ENCODE data around the gene ARNT2.

ARNT2 gene

DNA sequence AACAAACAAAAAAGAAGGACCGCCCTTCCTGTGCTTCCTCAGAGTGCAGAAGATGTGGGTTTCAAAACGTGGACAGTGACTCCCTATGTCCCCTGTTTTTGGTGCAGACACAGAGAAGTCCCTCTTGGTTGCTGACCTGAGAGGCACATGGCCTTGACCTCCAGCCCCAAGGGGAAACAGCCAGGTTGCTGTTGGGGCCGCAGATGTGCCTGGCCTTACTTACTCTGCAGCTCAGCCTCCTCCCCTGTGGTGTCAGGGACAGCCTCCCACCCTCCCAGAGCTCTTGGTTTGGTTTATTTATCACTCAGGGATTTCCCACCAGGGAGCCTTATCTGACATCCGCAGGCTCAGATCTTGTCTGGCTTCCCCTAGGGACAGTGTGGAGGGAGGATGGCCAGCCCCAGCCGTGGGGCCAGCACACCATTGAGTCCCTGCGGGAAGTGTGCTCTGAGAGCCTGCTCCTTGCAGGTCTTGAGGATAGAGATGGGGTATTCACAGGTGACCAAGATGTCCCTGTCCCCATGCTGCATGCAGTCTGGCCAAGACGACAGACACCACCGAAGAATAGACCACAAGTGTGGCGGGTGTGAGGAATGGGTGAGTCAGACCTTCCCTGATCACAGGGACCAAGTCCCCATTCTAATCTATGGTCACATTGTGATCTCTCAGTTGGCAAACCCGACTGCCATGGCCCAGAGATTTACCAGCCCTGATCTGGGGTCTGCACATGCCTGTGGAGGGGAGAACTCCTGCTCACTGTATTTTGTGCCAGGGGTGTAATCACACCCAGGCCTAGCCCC, 156.6 kb downstream of the ARNT2 start:
- DNase-seq: peak; percentile 53

DNA sequence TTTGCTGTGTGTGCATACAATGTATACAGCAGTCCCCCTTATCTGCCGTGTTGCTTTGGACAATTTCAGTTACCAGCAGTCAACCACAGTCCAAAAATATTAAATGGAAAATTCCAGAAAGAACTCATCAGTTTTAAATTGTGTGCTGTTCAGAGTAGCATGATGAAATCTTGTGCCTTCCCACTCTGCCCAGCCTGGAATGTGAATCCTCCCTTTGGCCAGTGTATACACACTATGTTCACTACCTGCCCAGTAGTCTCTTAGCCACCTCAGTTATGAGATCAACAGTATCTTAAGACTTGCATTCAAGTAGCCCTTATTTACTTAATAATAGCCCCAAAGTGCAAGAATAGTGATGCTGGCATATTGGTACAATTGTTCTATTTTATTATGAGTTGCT, 157.3 kb downstream of the ARNT2 start:
- DNase-seq: no peak

DNA sequence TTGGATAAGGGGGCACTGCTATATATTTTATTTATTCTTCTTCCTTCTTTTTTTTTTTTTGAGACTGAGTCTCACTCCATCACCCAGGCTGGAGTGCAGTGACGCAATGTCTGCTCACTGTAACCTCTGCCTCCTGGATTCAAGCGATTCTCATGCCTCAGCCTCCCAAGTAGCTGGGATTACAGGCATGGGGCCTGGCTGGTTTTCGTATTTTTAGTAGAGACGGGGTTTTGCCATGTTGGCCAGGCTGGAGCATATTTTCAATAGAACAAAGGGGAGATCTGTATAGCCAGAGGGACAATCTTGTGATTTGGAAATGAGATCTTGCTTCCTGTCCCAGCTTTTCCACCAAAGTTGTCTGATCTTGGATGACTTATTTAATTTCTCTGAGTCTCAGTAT, 157.9 kb downstream of the ARNT2 start:
- DNase-seq: no peak

DNA sequence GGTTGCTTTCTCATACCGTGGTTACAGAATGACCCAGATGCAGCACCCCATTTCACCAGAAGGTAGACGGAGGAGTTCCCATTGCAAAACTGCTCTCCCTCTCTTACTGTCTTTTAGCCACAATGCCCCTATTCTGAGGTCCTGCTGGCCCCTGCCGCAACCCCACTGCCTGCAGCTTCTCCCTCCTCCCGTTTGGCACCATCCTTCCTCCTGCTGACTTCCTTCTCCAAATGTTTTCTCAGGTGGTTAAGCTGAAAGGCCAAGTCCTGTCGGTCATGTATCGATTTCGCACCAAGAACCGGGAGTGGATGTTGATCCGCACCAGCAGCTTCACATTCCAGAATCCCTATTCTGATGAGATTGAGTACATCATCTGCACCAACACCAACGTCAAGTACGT, 158.7 kb downstream of the ARNT2 start:
- peak; percentile 41 for DNase-seq

DNA sequence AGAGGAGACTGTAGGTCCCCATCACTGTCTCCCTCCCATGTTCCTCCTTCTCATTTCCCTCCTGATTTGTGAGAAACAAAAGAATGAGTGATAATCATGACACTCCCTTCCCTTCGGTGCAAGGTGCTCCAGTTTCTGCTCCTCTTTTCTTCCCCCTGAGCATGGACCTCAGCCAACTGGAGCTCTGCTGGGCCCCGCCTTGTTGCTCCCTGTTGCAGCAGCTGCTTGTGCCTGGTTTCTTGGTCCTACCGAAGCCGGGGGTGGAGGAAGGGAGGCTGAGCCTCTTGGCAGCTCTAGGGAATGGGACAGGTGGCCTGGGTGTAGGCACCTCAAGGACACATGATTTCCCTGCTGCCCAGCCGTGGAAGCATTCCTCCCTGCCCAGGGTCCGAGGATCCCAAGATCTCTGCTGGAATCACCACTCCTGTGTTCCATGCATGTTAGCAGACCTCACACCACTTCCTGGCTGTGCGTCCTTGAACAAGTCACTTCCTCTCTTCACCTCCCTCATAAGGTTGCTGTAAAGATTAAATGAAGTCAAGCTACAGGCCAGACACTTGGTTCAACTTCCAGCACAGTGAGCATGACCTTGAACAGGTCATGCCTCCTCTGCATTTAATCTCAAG, 159.3 kb downstream of the ARNT2 start:
- DNase-seq: peak; percentile 43

DNA sequence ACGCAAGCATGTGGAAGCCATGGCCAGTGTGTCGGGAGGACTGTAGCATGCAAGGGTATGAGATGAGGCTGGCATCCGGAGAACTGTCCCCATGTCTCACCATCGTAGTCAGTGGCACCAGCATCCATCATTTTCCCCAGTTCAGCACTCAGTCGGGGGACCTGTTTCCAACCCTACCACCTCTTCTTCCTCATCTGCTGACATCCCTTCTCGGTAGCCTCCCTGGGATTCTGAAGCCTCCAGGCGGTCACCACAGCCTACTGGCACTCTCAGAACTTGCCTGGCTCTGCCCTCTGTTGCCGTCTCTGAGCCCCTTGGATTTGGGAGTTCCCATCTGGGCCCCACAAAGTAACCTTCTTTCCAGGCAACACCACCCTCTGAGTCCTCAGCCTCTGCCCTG, 159.9 kb downstream of the ARNT2 start:
- DNase-seq: peak; percentile 38

DNA sequence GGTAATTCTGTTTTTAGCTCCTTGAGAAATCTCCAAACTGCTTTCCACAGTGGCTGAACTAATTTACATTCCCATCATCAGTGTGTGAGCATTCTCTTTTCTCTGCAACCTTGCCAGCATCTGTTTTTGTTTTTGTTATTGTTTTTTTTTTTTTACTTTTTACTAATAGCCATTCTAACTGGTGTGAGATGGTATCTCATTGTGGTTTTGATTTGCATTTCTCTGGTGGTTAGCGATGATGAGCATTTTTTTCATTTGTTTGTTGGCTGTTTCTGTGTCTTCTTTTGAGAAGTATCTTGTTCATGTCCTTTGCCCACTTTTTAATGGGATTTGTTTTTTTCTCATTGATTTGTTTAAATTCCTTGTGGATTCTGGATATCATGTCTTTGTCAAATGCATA, 161.2 kb downstream of the ARNT2 start:
- no peak for DNase-seq

DNA sequence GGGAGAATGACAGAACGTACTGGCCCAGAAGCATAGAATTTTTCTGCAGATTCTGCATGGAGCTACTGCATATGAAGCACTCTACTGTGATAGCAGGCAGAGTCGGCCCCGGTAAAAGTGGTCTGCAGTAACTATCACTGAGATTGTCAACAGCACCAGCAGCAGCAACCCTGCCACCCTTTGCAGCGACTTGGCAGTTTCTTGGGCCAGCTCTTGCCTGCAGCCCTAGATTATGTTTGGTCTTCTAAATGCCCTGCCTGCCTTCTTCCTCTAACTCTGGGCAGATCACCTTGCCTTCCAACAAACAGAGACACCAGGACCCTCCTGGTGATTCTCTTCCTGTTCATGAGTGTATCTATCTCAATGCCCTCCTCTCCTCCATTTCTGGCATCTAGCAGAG, 161.8 kb downstream of the ARNT2 start:
- no peak for DNase-seq

DNA sequence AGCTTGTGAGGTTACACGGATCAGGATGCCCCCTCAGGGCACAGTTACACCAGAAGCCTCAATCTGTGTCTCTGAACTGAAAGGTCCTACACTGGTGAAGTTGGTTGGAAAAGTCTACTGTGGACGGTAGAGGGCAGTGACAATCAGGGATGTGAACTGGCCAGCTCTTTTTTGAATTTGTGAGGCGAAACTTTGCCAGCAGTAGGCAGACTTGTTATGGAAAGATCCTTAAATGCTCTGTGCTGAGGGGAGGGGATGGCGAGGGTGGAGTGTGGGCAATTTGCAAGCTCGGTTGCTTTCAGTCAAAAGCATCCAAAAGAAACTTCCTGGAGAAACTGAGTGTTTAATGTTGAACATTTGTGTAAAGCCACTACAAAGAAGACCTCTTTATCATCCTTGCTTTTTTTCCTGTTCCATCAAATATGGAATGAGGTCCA, 163.6 kb downstream of the ARNT2 start:
- peak; percentile 92 for DNase-seq

DNA sequence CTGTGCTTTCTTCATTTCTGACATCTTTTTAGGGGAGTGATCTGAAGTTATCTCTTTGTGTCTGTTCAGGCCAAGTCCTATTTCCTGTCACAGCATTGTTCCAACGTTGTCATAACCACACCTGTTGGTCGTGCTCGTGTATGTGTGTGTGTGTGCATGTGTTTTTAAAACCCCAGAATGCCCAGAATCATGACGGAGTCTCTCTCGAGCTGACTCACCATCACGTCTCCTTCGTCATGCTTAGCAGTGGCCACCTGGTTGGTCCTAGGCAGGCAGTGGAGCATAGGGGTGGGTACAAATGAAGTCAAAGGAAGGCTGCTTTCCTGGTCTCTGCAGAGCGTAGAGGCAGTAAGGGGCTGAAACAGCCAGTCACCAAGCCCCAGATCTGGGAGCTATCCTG, 164.1 kb downstream of the ARNT2 start:
- no peak for DNase-seq

DNA sequence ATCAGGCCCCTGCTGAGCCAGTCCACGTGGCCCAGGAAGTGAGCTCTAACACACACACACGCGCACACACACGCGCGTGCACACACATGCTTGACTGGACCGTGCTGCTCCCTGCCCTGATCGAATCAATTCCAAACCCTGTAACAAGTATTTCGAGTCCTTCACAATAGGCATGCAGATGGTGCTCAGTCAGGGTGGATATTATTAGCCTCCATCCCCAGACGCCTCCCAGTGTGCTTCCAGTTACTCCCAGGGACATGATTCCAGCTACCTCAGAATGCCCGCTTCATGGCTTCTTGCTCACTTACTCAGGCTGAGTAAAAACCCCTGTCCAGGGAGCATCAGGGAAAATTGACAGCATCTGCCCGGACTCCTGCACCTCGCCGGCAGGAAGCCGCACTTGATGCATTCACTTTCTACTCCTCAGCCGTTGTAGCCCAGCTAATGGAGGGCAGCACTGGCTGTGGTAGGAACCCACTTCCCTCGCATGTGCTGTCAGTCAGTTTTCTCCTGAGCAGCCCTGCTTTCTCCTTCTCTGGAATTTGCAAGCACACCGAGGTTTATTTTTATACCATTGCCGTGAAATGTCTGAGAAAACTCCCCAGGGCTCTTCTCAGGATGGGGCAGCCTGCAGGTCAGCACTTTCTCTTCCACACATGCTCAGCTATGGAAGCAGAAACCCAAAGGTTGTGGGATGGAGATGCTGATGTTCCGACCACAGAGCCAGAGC, 164.9 kb downstream of the ARNT2 start:
- no peak for DNase-seq

DNA sequence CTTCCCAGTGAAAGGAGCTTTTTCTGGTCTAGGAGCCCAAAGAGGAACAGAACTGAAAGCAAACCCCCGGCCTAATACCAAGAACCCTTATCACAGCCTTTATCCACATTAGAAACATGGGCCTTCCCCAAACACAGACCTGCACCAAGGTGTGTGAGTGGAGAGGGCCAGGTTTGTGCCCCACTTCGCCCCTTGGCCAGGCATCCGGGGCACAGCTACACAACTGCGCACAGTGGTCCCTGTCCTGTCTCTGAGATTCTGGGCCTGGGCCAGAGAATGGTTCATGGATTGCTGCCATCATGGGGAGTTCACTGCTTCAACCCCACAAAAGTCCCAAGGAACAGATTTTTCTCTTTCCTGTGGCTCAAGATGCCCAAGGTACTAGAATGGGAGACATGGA, 165.5 kb downstream of the ARNT2 start:
- DNase-seq: no peak

DNA sequence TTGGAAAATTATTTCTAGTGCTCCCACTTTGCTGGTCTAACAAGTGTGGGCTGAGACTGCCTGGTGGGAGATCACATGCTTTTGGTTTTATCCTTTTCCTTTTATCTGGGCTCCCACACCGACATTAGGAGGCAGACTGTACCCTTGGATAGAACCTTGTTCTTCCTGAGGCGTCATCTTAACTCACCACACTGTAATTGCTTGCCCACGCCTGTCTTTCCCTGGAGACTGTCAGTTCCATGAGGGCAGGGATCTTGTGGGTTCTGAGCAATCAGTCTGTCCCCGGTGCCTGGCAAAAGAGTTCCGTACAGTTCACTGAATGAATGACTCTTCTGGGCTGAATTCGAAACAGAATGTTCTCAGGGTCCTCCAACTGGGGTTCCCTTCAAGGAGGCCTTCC, 166.4 kb downstream of the ARNT2 start:
- DNase-seq: no peak

DNA sequence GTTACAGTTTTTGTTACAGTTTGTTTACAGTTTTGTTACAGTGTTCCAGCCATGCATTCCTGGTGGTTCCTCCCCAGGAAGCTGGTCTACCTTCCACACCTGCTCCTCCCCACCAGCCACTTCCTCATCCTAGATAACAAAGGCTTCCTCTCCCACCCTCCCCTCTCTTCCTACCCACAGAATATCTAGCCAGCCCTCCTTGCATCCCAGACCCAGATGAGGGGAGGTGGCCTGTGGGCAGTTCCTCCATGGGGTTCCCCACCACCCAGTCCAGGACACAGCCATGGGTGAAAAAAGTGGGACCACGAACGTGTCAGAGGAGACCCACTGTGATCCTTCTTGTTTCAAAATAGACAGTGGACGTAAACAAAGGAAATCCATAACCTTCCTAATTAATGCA, 168.2 kb downstream of the ARNT2 start:
- no peak for DNase-seq

DNA sequence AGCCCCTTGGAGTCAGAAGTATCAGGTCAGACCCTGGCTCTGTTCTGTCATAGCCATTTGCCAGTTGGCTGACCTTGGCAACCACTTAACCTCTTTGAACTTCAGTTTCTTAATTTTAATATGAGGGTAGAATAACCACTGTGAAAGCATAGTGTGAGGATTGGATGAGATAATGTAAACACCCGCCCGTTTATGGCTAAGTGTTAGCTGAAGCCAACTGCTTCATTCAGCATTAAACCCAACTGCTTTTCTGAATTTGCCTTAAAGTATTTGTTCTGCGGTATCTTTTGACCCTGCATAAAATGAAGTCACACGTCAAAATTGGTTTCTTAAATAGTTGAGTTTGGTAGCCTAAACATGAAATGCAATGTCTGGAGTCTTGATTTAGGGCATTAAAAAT, 169.4 kb downstream of the ARNT2 start:
- DNase-seq: no peak

DNA sequence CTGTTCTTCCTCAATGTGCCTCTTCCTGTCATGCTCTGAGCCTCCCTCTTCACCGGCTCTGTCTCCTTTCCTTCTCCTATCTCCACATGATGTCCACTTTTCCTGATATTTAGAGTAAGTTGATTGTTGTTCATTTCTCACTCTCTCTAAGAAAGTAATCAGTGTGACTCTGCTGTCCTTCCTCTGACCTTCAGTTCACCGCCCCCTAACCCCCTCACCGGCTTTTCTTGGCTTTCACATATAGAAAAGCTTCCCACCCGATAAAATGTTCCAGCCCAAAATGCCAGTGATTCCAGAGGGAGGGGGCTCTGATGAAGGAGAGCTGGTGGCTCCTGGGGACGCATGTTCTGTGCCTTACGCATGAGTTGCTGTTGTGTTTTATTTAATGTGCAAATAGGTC, 170.4 kb downstream of the ARNT2 start:
- no peak for DNase-seq

DNA sequence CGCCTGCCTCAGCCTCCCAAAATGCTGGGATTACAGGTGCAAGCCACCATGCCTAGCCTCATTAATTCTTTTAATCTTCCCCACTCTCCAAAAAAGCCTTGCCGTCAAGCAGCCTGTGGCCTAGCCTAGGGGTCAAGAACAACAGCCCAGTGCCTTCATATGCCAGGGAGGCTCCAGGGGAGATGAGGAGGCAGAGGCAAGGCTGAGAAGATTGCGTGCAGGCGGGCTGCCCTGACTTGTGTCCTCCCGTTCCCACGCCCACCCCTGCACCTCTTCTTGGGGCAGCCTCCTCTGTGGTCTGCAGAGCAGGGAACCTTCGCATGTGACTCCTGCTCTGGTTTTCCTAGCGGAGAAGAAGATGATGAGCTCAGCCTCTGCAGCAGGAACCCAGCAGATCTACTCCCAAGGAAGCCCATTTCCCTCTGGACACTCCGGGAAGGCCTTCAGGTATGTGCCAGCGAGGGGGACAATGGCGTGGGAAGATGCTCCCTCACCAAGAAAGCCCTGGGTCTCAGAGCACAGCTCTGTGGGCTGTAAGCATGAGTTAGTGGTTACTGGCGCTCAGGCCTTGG, 172.4 kb downstream of the ARNT2 start:
- peak; percentile 8 for DNase-seq

DNA sequence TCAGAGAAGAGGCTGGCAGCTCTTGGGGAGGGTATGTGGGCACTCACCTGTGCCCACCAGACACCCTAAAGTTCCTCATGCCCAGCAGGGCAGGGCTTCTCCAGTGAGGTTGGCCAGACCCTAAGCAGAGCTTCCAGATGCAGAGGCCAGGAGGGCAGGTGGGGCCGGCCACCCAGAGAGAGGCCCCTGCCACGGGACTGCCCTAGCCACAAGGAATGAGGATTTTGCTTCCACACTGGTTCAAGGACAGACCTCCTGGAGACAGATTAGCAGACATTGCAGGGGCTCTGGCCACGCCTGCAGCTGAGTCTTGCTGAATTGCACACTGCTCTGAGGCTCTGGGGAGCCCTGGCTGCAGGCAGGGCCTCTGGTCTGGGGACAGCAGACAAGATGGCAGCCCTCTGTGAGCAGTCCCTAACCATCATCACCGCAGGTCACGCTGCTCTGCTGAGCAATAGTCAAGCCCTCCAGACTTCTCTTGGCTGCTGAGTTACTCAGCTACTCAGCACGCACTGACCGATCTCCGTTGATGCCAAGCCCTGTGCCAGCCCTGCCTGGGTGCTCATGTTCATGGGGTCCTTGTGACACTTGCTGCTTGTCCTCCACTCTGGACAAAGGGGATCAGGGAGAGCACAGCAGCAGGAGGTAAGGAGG, 173.5 kb downstream of the ARNT2 start:
- DNase-seq: peak; percentile 36

DNA sequence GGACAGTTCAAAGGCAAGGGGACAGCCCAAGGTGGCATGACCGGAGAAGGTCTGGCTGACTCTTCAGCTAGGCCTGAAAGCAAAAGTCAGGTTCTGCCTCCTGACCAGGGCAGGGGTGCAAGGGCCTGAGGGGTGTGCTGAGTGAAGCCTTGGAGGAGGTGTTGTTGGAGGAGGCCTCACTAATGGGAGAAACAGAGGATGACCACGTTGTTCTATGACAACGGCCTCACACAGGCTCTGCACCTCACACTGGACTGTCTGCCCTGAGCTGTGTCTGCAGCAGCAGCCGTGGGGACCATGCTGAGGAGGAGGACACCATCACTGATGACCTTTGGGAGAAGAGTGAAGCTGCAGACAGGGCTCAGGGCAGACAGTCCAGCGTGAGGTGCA, 174.0 kb downstream of the ARNT2 start:
- peak; percentile 32 for DNase-seq

DNA sequence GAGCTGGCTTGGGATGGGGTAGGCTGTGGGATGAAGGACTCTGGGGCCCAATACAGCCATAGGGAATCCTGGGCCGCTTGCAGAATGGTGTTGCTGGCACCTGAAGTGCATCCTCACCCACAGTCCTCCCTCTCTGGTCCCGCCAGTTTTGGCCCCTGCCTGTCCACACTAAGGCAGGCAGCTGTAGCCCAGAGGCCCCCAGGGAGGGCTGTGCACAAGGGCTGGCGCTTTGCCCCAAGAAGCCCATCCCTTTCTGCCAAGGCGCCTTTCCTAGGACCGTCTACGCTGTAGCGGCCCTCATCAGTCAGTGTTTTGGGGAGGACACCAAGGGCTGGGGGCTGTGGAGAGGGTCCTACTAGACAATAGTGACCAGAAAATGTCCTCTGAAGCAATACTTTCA, 174.7 kb downstream of the ARNT2 start:
- peak; percentile 30 for DNase-seq

DNA sequence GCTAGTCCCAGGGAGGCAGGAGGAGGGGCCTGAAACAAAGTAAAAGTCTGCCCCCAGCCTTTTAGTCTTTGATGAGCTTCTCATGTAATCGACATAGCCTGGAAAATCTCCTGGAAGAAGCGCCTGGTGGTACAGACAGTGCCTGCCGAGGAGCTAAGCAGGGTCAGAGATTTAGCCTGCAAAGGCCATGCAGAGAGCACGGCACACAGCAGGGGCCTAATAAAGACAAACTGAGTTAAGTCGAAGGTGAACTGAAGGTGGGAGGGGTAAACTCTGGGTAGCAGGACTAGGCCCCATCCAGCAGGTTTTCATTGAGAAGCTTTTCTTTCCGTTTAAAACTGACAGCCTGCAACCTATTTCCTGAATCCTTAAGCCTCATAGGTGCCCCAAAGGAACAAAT, 175.4 kb downstream of the ARNT2 start:
- DNase-seq: peak; percentile 41

DNA sequence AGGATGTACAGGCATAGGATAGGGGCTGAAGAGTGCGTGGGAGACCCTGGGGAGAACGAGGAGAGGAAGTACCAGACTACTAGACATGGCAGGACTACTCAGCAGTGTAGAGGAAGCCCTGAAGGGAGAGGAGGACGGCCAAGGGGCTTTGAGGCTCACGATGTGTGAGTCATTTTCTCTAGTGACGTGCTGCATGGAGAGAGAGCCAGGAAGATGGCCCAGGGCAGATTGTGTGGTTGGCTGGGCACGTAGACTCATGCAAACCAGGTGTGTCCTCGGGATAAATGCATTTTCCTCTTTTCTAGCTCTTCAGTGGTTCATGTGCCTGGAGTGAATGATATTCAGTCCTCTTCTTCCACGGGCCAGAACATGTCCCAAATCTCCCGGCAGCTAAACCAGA, 175.9 kb downstream of the ARNT2 start:
- peak; percentile 85 for DNase-seq

Data from islet precursor cell (in vitro differentiated cells).